ENCODE measurements around the gene RAI1. TPM values are rescaled to one million over a fixed set of nuclear protein-coding genes. Genes with fewer than 3 reads are reported as not detected.

The RAI1 gene
- total and polyA plus RNA-seq, 10 donors, result 5.4 to 61.9 (median 35.2) TPM

- no peaks in the 10 kb centered on the region for H3K36me3 ChIP-seq
- TF ChIP-seq CTCF (IDR thresholded peaks at IDR 0.05 in 8 of 11, conservative IDR thresholded peaks at IDR 0.05 in 3 of 11) (no peak), POLR2A (IDR thresholded peaks at IDR 0.05) (no peak), POLR2AphosphoS5 (IDR thresholded peaks at IDR 0.05) (no peak)
- peaks cover 0 to 39% (median 21%) of the 10 kb centered on the region in 7 donors for H3K27me3 ChIP-seq (replicated peaks in 1 of 7)
- no peaks in the 10 kb centered on the region for H3K9me3 ChIP-seq
- DNase-seq, result no peak
- no peak overlapping the region for H3K4me3 ChIP-seq
- peaks cover 32 to 82% (median 57%) of the 10 kb centered on the region in 6 donors for H3K4me1 ChIP-seq
- H3K27ac ChIP-seq, result peak overlapping the region in 1 of 8 donors; percentile 72
- WGBS, 5 donors, result 68 to 85% (median 80%) methylated on average over 11 of the region's 11 CpGs
- intact Hi-C loops (cut with DNase I; ENCODE audit: low total_unique reads), result no loop called here
Observed at GRCh38 chr17:17785407-17785806, 104.1 kb downstream of the RAI1 start.

- Histone ChIP-seq H3K27me3 (replicated peaks in 1 of 7) (peaks cover 0 to 26% (median 12%) of the 10 kb centered on the region in 7 donors), H3K27ac (no peak overlapping the region), H3K4me3 (no peak overlapping the region), H3K4me1 (peaks cover 34 to 82% (median 56%) of the 10 kb centered on the region in 6 donors), H3K9me3 (no peaks in the 10 kb centered on the region), H3K36me3 (no peaks in the 10 kb centered on the region)
- DNase-seq, result no peak
- WGBS, 5 donors, result 74 to 93% (median 88%) methylated on average over 2 of the region's 2 CpGs
- TF ChIP-seq POLR2A (IDR thresholded peaks at IDR 0.05) (no peak), POLR2AphosphoS5 (IDR thresholded peaks at IDR 0.05) (no peak), CTCF (IDR thresholded peaks at IDR 0.05 in 8 of 11, conservative IDR thresholded peaks at IDR 0.05 in 3 of 11) (no peak)
- intact Hi-C loops (cut with DNase I; ENCODE audit: low total_unique reads), result no loop called here
Observed at GRCh38 chr17:17786998-17787397, 105.7 kb downstream of the RAI1 start.

- Histone ChIP-seq H3K27ac (no peak overlapping the region), H3K9me3 (no peaks in the 10 kb centered on the region), H3K4me1 (peaks cover 34 to 82% (median 58%) of the 10 kb centered on the region in 6 donors), H3K36me3 (no peaks in the 10 kb centered on the region), H3K27me3 (replicated peaks in 1 of 7) (peaks cover 0 to 20% (median 6%) of the 10 kb centered on the region in 7 donors), H3K4me3 (no peak overlapping the region)
- 96 to 100% (median 98%) methylated on average over 2 to 7 of the region's 7 CpGs for WGBS, 5 donors
- peak in 1 of 3 donors; percentile 11 for TF ChIP-seq POLR2AphosphoS5 (IDR thresholded peaks at IDR 0.05)
- no peak for TF ChIP-seq CTCF (IDR thresholded peaks at IDR 0.05 in 8 of 11, conservative IDR thresholded peaks at IDR 0.05 in 3 of 11)
- intact Hi-C loops (cut with DNase I; ENCODE audit: low total_unique reads), result no loop called here
- no peak for DNase-seq
Observed at GRCh38 chr17:17787568-17787967, 106.3 kb downstream of the RAI1 start.

GRCh38 chr17:17788967-17789366 lies 107.7 kb downstream of the RAI1 start:
- no peak for DNase-seq
- WGBS, 5 donors, result 88 to 97% (median 91%) methylated on average over 5 to 8 of the region's 8 CpGs
- no peak for TF ChIP-seq POLR2A (IDR thresholded peaks at IDR 0.05)
- TF ChIP-seq POLR2AphosphoS5 (IDR thresholded peaks at IDR 0.05), result no peak
- no peak for TF ChIP-seq CTCF (IDR thresholded peaks at IDR 0.05 in 8 of 11, conservative IDR thresholded peaks at IDR 0.05 in 3 of 11)
- intact Hi-C loops (cut with DNase I; ENCODE audit: low total_unique reads), result no loop called here
- Histone ChIP-seq H3K4me3 (no peak overlapping the region), H3K9me3 (no peaks in the 10 kb centered on the region), H3K27ac (no peak overlapping the region), H3K36me3 (peaks cover 0 to 11% (median 9%) of the 10 kb centered on the region in 6 donors), H3K27me3 (replicated peaks in 1 of 7) (peaks cover 0 to 6% (median 0%) of the 10 kb centered on the region in 7 donors), H3K4me1 (peaks cover 36 to 82% (median 59%) of the 10 kb centered on the region in 6 donors)

Measured in spleen (tissue), 11 donors.